WTC11 (cell line): ENCODE results near the gene HHIP. TPM values are rescaled to one million over a fixed set of nuclear protein-coding genes. Genes with fewer than 3 reads are reported as not detected.

Source experiments
- ATAC-seq: fragments of 200-7000 bp; cut with Tn5 transposase; 2 replicates; pipeline ENCODE4 v1.10.0; 2021; ENCODE audit warnings: mild to moderate bottlenecking, moderate library complexity
- CTCF ChIA-PET: fragments of 300-600 bp; sonication (Branson Sonifier 250); formaldehyde crosslinking; loops from one replicate; lab custom pipeline; 2021; ENCODE audit warnings: antibody characterized with exemption; lab: Charles Lee
- POLR2A ChIA-PET: fragments of 350-600 bp; sonication (Branson Sonifier 250); formaldehyde crosslinking; loops from one replicate; lab custom pipeline; 2021; ENCODE audit warnings: antibody characterized with exemption; lab: Charles Lee
- DNase-seq: peaks from one replicate; pipeline ENCODE4 v3.0.0; 2021; ENCODE audit warnings: low spot score
- H3K27ac Mint-ChIP-seq: 2 replicates; pipeline ENCODE4 v1.8.0; 2021; ENCODE audit warnings: mixed read lengths
- H3K27me3 Mint-ChIP-seq: 2 replicates; pipeline ENCODE4 v1.8.0; 2021; ENCODE audit warnings: low read depth, mild to moderate bottlenecking, moderate library complexity, mixed read lengths
- H3K36me3 Mint-ChIP-seq: 2 replicates; pipeline ENCODE4 v1.8.0; 2021; ENCODE audit warnings: mixed read lengths
- H3K4me1 Mint-ChIP-seq: 2 replicates; pipeline ENCODE4 v1.8.0; 2022; ENCODE audit warnings: mixed read lengths
- H3K4me3 Mint-ChIP-seq: 2 replicates; pipeline ENCODE4 v1.8.0; 2021; ENCODE audit warnings: mild to moderate bottlenecking, moderate library complexity, mixed read lengths
- H3K9me3 Mint-ChIP-seq: 2 replicates; pipeline ENCODE4 v1.8.0; 2021; ENCODE audit warnings: mixed read lengths
- ARID4B ChIP-seq: sonication (generic); formaldehyde crosslinking; IDR thresholded peaks from 2 replicates; pipeline ENCODE4 v1.8.0; 2023; ENCODE audit warnings: missing genetic modification reagents, mild to moderate bottlenecking, borderline replicate concordance
- ATF1 ChIP-seq: sonication (generic); formaldehyde crosslinking; IDR thresholded peaks from 2 replicates; pipeline ENCODE4 v1.8.1; 2023; ENCODE audit warnings: mild to moderate bottlenecking, moderate library complexity, missing genetic modification reagents
- ATF2 ChIP-seq: sonication (generic); formaldehyde crosslinking; IDR thresholded peaks from 2 replicates; pipeline ENCODE4 v1.8.1; 2022; ENCODE audit warnings: low read depth, missing genetic modification reagents, borderline replicate concordance
- CREB1 ChIP-seq: sonication (generic); formaldehyde crosslinking; IDR thresholded peaks from 2 replicates; pipeline ENCODE4 v1.8.0; 2023; ENCODE audit warnings: mild to moderate bottlenecking, missing genetic modification reagents
- GABPB1 ChIP-seq: sonication (generic); formaldehyde crosslinking; IDR thresholded peaks from 2 replicates; pipeline ENCODE4 v1.8.1; 2023; ENCODE audit warnings: mild to moderate bottlenecking, missing genetic modification reagents
- GTF2I ChIP-seq: fragments of 250-450 bp; sonication (Bioruptor Pico); conservative IDR thresholded peaks from 2 replicates; pipeline ENCODE4 v1.4.0; 2021; ENCODE audit warnings: mild to moderate bottlenecking
- HMGA2 ChIP-seq: fragments of 250-450 bp; sonication (Bioruptor Pico); IDR thresholded peaks from 2 replicates; pipeline ENCODE4 v1.4.0; 2021; ENCODE audit warnings: mild to moderate bottlenecking, moderate library complexity
- KAT7 ChIP-seq: sonication (generic); formaldehyde crosslinking; IDR thresholded peaks from 2 replicates; pipeline ENCODE4 v1.8.1; 2023; ENCODE audit warnings: missing genetic modification reagents, mild to moderate bottlenecking, borderline replicate concordance
- MXD4 ChIP-seq: fragments of 250-450 bp; sonication (Bioruptor Pico); IDR thresholded peaks from 2 replicates; pipeline ENCODE4 v1.8.0; 2021; ENCODE audit warnings: mild to moderate bottlenecking, moderate library complexity, borderline replicate concordance
- MYBL2 ChIP-seq: sonication (generic); formaldehyde crosslinking; IDR thresholded peaks from 2 replicates; pipeline ENCODE4 v1.8.1; 2023; ENCODE audit warnings: mild to moderate bottlenecking, moderate library complexity, missing genetic modification reagents
- OVOL2 ChIP-seq: fragments of 250-450 bp; sonication (Bioruptor Pico); IDR thresholded peaks from 2 replicates; pipeline ENCODE4 v1.9.0; 2021; ENCODE audit warnings: mild to moderate bottlenecking, borderline replicate concordance
- RELA ChIP-seq: sonication (generic); formaldehyde crosslinking; IDR thresholded peaks from 2 replicates; pipeline ENCODE4 v1.8.1; 2022; ENCODE audit warnings: missing genetic modification reagents, mild to moderate bottlenecking, borderline replicate concordance
- SMAD3 ChIP-seq: sonication (generic); formaldehyde crosslinking; IDR thresholded peaks from 2 replicates; pipeline ENCODE4 v1.8.0; 2022; ENCODE audit warnings: missing genetic modification reagents, mild to moderate bottlenecking, borderline replicate concordance
- SMAD4 ChIP-seq: sonication (generic); formaldehyde crosslinking; IDR thresholded peaks from 2 replicates; pipeline ENCODE4 v1.8.0; 2022; ENCODE audit warnings: mild to moderate bottlenecking, missing genetic modification reagents
- TP53 ChIP-seq: sonication (generic); formaldehyde crosslinking; IDR thresholded peaks from 2 replicates; pipeline ENCODE4 v1.8.1; 2023; ENCODE audit warnings: mild to moderate bottlenecking, missing genetic modification reagents
- ZBTB21 ChIP-seq: sonication (generic); formaldehyde crosslinking; IDR thresholded peaks from 2 replicates; pipeline ENCODE4 v1.8.1; 2023; ENCODE audit warnings: mild to moderate bottlenecking, missing genetic modification reagents, borderline replicate concordance
- ZBTB43 ChIP-seq: sonication (generic); formaldehyde crosslinking; IDR thresholded peaks from 2 replicates; pipeline ENCODE4 v1.8.1; 2023; ENCODE audit warnings: mild to moderate bottlenecking, missing genetic modification reagents
- ZNF263 ChIP-seq: sonication (generic); formaldehyde crosslinking; IDR thresholded peaks from 2 replicates; pipeline ENCODE4 v1.8.1; 2022; ENCODE audit warnings: low read depth, mild to moderate bottlenecking, moderate library complexity, missing genetic modification reagents
- ZNF396 ChIP-seq: fragments of 250-450 bp; sonication (Bioruptor Pico); IDR thresholded peaks from 2 replicates; pipeline ENCODE4 v1.8.0; 2021; ENCODE audit warnings: mild to moderate bottlenecking, moderate library complexity, borderline replicate concordance
- ZNF423 ChIP-seq: fragments of 250-450 bp; sonication (Bioruptor Pico); IDR thresholded peaks from 2 replicates; pipeline ENCODE4 v2.1.2; 2022; ENCODE audit warnings: mild to moderate bottlenecking, moderate library complexity
- ZNF532 ChIP-seq: fragments of 250-450 bp; sonication (Bioruptor Pico); IDR thresholded peaks from 2 replicates; pipeline ENCODE4 v1.9.0; 2021; ENCODE audit warnings: mild to moderate bottlenecking, borderline replicate concordance
- total RNA-seq: library from RNA; stranded (reverse); gene quantifications from 3 replicates; pipeline ENCODE4 v1.2.3, GENCODE V29; 2021

The HHIP gene
- total RNA-seq, 1 experiment from 2014 or later: 0.22 TPM

GRCh38 chr4:144696376-144696775 lies 50.4 kb downstream of the HHIP start:
- no peak overlapping the region for H3K27ac Mint-ChIP-seq
- no peaks in the 10 kb centered on the region for H3K36me3 Mint-ChIP-seq
- H3K4me3 Mint-ChIP-seq: no peak overlapping the region
- DNase-seq (no peak), ATAC-seq (no peak)
- no peak for TF ChIP-seq ZBTB43 (CRISPR knock-in tag)
- no peak for TF ChIP-seq ZNF423 (CRISPR knock-in tag)
- TF ChIP-seq ZBTB21 (CRISPR knock-in tag): no peak
- TF ChIP-seq ATF2 (CRISPR knock-in tag): no peak
- no peak for TF ChIP-seq TP53 (CRISPR knock-in tag)
- no peak for TF ChIP-seq SMAD3 (CRISPR knock-in tag)
- no peak for TF ChIP-seq KAT7
- no peak for TF ChIP-seq RELA (CRISPR knock-in tag)
- TF ChIP-seq ARID4B (CRISPR knock-in tag): no peak
- no peak for TF ChIP-seq CREB1 (CRISPR knock-in tag)
- TF ChIP-seq MYBL2 (CRISPR knock-in tag): no peak
- H3K4me1 Mint-ChIP-seq: no peaks in the 10 kb centered on the region
- no peaks in the 10 kb centered on the region for H3K9me3 Mint-ChIP-seq
- no peaks in the 10 kb centered on the region for H3K27me3 Mint-ChIP-seq
- ChIA-PET POLR2A (no interaction called here), CTCF (no interaction called here)

- no peak overlapping the region for H3K4me3 Mint-ChIP-seq
- H3K27me3 Mint-ChIP-seq: no peaks in the 10 kb centered on the region
- TF ChIP-seq ZNF396 (CRISPR knock-in tag) (no peak), MXD4 (CRISPR knock-in tag) (no peak), GTF2I (CRISPR knock-in tag) (no peak), ATF1 (CRISPR knock-in tag) (no peak), OVOL2 (CRISPR knock-in tag) (no peak), SMAD4 (no peak)
- H3K4me1 Mint-ChIP-seq: no peaks in the 10 kb centered on the region
- ChIA-PET CTCF (no interaction called here), POLR2A (no interaction called here)
- no peak for ATAC-seq
- DNase-seq: no peak
- no peaks in the 10 kb centered on the region for H3K9me3 Mint-ChIP-seq
- H3K36me3 Mint-ChIP-seq: no peaks in the 10 kb centered on the region
- H3K27ac Mint-ChIP-seq: no peak overlapping the region
These were observed 53.6 kb downstream of the HHIP start for GRCh38 chr4:144699565-144699964.

- DNase-seq (no peak), ATAC-seq (no peak)
- ChIA-PET CTCF (interaction anchor here (0.6 kb wide), 1 partner anchor 482 kb away, joined by 5 read pairs; no protein-coding TSS in a partner anchor), POLR2A (no interaction called here)
- Mint-ChIP-seq H3K27me3 (no peaks in the 10 kb centered on the region), H3K9me3 (peaks cover 2% of the 10 kb centered on the region; the same call in 1 of the 2 replicates), H3K36me3 (no peaks in the 10 kb centered on the region), H3K27ac (no peak overlapping the region)
- TF ChIP-seq HMGA2 (CRISPR knock-in tag): no peak
- TF ChIP-seq GABPB1 (CRISPR knock-in tag): no peak
- TF ChIP-seq ZNF532 (CRISPR knock-in tag): no peak
- TF ChIP-seq ZNF263 (CRISPR knock-in tag): no peak
- TF ChIP-seq, all 79 proteins: peak for 0
- Mint-ChIP-seq H3K4me1 (peaks cover 11% of the 10 kb centered on the region), H3K4me3 (no peak overlapping the region)
These were observed 55.8 kb downstream of the HHIP start for GRCh38 chr4:144701683-144702233.
